ENCODE data around the gene ITGB5.

Gene ITGB5

GRCh38 chr3:124881976-124882697 lies 5.0 kb downstream of the ITGB5 start:
- H3K4me3 ChIP-seq (ENCODE audit: low read depth, low read length): no peak overlapping the region
- no peak for DNase-seq (ENCODE audit: low read depth)
- in situ Hi-C loops (cut with HindIII; ENCODE audit: low sequenced_read_pairs): no loop called here
- no peak for TF ChIP-seq CTCF (IDR thresholded peaks at IDR 0.05; ENCODE audit: low read depth, low read length, missing control alignments)

DNA sequence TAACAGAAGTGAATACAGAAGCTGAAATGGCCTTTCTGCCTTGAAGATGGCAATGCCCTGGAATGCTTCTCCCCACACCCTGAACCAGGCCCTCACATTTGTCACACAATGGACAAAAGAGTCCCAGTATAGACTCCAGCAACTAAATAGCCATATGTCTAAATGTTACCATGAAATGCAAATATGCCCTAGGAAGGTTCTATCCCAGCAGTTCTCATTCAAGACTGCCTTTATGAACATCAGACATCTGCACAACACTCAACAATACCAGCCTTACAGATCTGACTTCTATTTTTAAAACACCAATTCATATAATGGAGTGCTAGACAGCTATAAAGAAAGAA lies 7.9 kb downstream of the ITGB5 start:
- in situ Hi-C loops (cut with HindIII; ENCODE audit: low sequenced_read_pairs): no loop called here
- DNase-seq (ENCODE audit: low read depth): no peak
- TF ChIP-seq CTCF (IDR thresholded peaks at IDR 0.05; ENCODE audit: low read depth, low read length, missing control alignments): no peak
- no peak overlapping the region for H3K4me3 ChIP-seq (ENCODE audit: low read depth, low read length)

DNA sequence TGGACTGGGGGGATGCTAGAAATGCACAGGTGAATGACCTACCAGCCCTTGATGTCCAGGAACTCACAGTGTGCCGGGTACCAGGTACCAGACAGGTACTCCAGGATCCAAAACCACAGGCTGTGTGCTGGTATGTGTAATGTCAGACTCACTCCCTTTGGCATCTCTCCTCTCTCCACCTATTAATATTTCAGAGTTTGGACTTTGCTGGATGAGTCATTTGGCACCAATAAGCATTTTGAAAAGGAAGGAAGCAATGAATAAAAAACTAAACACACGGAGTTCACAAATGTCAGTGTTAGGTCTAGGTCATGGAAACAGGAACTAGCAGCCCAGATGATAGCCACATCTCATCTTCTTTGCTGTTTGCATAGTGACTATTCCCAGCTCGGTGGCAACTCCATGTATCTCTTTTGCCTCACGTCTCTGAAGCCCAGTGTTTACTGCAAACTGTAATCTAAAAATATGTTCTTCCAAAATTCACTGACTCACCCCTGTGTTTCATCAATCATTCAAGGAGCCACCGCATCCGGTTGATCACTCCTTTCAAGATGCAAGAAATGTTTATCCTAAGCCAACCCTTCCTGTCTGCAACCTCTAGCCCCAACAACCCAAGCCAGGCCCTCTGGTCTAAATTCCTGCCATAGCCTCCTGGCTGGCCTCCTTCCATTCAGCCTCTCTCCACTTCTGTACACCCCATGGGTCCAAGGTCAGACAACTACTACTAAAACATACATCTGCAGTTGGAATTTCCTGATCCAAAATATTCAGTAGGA lies 8.4 kb downstream of the ITGB5 start:
- peak; percentile 86 for DNase-seq (ENCODE audit: low read depth)
- no peak for TF ChIP-seq CTCF (IDR thresholded peaks at IDR 0.05; ENCODE audit: low read depth, low read length, missing control alignments)
- no peak overlapping the region for H3K4me3 ChIP-seq (ENCODE audit: low read depth, low read length)
- in situ Hi-C loops (cut with HindIII; ENCODE audit: low sequenced_read_pairs): no loop called here

DNA sequence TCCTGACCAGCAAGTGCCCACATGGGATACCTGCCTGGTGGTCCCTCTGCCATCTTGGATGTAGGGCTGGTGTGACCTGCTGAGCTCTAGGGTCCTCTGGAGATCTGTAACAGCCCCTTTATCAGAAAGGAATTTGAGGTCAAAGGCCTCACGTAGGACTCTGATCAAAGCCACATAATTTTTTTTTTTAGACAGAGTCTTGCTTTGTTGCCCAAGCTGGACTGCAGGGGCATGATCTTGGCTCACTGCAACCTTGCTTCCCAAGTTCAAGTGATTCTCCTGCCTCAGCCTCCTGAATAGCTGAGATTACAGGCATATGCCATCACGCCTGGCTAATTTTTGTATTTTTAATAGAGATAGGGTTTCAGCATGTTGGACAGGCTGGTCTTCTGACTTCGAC lies 9.5 kb downstream of the ITGB5 start:
- in situ Hi-C loops (cut with HindIII; ENCODE audit: low sequenced_read_pairs): no loop called here
- no peak overlapping the region for H3K4me3 ChIP-seq (ENCODE audit: low read depth, low read length)
- TF ChIP-seq CTCF (IDR thresholded peaks at IDR 0.05; ENCODE audit: low read depth, low read length, missing control alignments): no peak
- DNase-seq (ENCODE audit: low read depth): no peak

DNA sequence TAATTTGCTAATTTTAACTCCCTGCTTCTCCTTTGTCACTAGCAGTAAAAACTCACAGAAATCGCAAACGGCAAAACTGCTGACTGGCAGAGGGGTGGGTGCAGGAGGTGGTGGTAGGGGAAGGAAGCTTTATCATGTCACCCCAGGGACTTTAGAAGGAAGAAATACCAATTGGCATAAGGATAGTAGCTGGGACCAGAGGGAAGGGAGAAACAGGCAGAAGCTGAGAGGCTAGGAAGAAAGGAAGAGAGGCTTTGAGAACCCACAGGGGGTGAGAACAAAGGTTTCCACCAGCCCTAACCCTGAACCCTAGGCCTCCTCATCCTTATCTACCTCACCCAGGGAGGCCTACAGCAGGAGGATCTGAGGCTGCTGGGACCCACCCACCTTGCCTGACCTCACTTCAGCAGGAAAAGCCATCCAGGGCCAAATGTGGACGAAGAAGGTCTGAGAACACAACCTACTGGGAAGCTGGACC lies 10.7 kb downstream of the ITGB5 start:
- in situ Hi-C loops (cut with HindIII; ENCODE audit: low sequenced_read_pairs): no loop called here
- no peak for DNase-seq (ENCODE audit: low read depth)
- H3K4me3 ChIP-seq (ENCODE audit: low read depth, low read length): no peak overlapping the region
- TF ChIP-seq CTCF (IDR thresholded peaks at IDR 0.05; ENCODE audit: low read depth, low read length, missing control alignments): no peak

DNA sequence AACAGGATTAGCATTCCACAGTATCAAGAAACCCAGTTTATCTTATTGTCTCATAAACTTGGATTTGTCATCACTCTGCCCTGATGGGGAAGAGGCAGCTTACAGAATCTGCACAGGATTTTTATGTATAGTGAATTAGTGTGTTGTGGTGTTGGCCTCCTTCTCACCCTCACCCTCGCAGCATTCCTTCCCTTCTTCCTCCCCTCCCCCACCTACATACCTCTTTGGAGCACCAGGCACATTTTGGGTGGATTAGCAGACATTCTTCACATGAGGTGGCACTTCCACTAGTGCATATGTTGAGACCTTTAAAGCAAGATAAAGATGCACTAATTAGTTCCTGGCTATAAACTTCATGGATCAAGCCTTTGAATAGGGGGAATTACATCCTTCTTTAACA lies 13.9 kb downstream of the ITGB5 start:
- H3K4me3 ChIP-seq (ENCODE audit: low read depth, low read length): no peak overlapping the region
- in situ Hi-C loops (cut with HindIII; ENCODE audit: low sequenced_read_pairs): no loop called here
- no peak for TF ChIP-seq CTCF (IDR thresholded peaks at IDR 0.05; ENCODE audit: low read depth, low read length, missing control alignments)
- no peak for DNase-seq (ENCODE audit: low read depth)
